Neuronal stem cell (in vitro differentiated cells): ENCODE results near the gene AXIN2.
"Not testable (repeated sequence)": the region's sequence is repeated elsewhere in the genome, so short reads cannot be mapped to it uniquely, and the experiment has no call there.

Experiments
- DNase-seq: peaks from one replicate; pipeline ENCODE4 v3.0.0-alpha.2; 2013; ENCODE audit warnings: low spot score
- H2AFZ ChIP-seq: one replicate; pipeline ENCODE4 v1.6.1; 2013; ENCODE audit warnings: mild to moderate bottlenecking, low read length, inconsistent platforms
- H2AK5ac ChIP-seq: 2 replicates; pipeline ENCODE4 v1.6.1; 2013; ENCODE audit warnings: low read depth, mild to moderate bottlenecking, inconsistent platforms, low read length, moderate library complexity, mixed read lengths
- H2BK120ac ChIP-seq: 2 replicates; pipeline ENCODE4 v1.6.1; 2013; ENCODE audit warnings: low read depth, mild to moderate bottlenecking, inconsistent platforms, low read length, moderate library complexity, mixed read lengths
- H2BK12ac ChIP-seq: one replicate; pipeline ENCODE4 v1.6.1; 2013; ENCODE audit warnings: low read length, inconsistent platforms
- H2BK15ac ChIP-seq: 2 replicates; pipeline ENCODE4 v1.6.1; 2013; ENCODE audit warnings: mild to moderate bottlenecking, low read length, inconsistent platforms, mixed read lengths
- H2BK5ac ChIP-seq: one replicate; pipeline ENCODE4 v1.6.1; 2013; ENCODE audit warnings: inconsistent platforms, mild to moderate bottlenecking, low read length, moderate library complexity
- H3K14ac ChIP-seq: one replicate; pipeline ENCODE4 v1.6.1; 2013; ENCODE audit warnings: low read length, inconsistent platforms
- H3K18ac ChIP-seq: 2 replicates; pipeline ENCODE4 v1.6.1; 2013; ENCODE audit warnings: low read length, inconsistent platforms
- H3K23ac ChIP-seq: 2 replicates; pipeline ENCODE4 v1.6.1; 2013; ENCODE audit warnings: low read depth, mild to moderate bottlenecking, mixed read lengths, low read length, inconsistent platforms; ENCODE audit not compliant: poor library complexity
- H3K27ac ChIP-seq: replicated peaks from 3 replicates; pipeline ENCODE4 v1.5.1; 2013; ENCODE audit warnings: low read length, inconsistent platforms
- H3K27me3 ChIP-seq, 3 experiments: 2 replicates each; pipeline ENCODE4 v1.6.1; 2013; ENCODE audit warnings: low read length in 3 of 3, mild to moderate bottlenecking in 2 of 3, inconsistent platforms in 1 of 3, low read depth in 1 of 3, mixed read lengths in 1 of 3, moderate library complexity in 1 of 3; ENCODE audit not compliant: control insufficient read depth in 3 of 3, insufficient read depth in 3 of 3
- H3K36me3 ChIP-seq, 2 donors: replicated peaks in 1 of 2; 2 replicates each; pipeline ENCODE4 v1.6.1; 2013; ENCODE audit warnings: low read length in 2 of 2; ENCODE audit not compliant: control insufficient read depth in 2 of 2, insufficient read depth in 2 of 2
- H3K4ac ChIP-seq: 2 replicates; pipeline ENCODE4 v1.6.1; 2013; ENCODE audit warnings: inconsistent platforms, mild to moderate bottlenecking, low read length, moderate library complexity
- H3K4me1 ChIP-seq, 2 donors: 1 replicate in 1 of 2; 2 replicates in 1 of 2; pipeline ENCODE4 v1.6.1; 2013; ENCODE audit warnings: low read length in 2 of 2, low read depth in 1 of 2; ENCODE audit not compliant: control insufficient read depth in 2 of 2, insufficient read depth in 1 of 2
- H3K4me2 ChIP-seq: one replicate; pipeline ENCODE4 v1.6.1; 2013; ENCODE audit warnings: mild to moderate bottlenecking, low read length, inconsistent platforms; ENCODE audit not compliant: insufficient read depth, poor library complexity, severe bottlenecking
- H3K4me3 ChIP-seq, 2 donors: 2 replicates each; pipeline ENCODE4 v1.5.1; 2013; ENCODE audit warnings: low read length in 2 of 2, mild to moderate bottlenecking in 2 of 2, inconsistent platforms in 1 of 2, moderate library complexity in 1 of 2
- H3K79me1 ChIP-seq: one replicate; pipeline ENCODE4 v1.6.1; 2013; ENCODE audit warnings: low read depth, mild to moderate bottlenecking, inconsistent platforms, low read length, moderate library complexity
- H3K9ac ChIP-seq: one replicate; pipeline ENCODE4 v1.6.1; 2013; ENCODE audit warnings: mild to moderate bottlenecking, low read depth, low read length, inconsistent platforms; ENCODE audit not compliant: poor library complexity
- H3K9me3 ChIP-seq, 2 donors: replicated peaks in 1 of 2; 2 replicates each; pipeline versions ENCODE3 to v1.6.1; 2013; ENCODE audit warnings: low read length in 2 of 2, mild to moderate bottlenecking in 2 of 2, inconsistent platforms in 1 of 2, low read depth in 1 of 2, mixed read lengths in 1 of 2, moderate library complexity in 1 of 2; ENCODE audit not compliant: control insufficient read depth in 2 of 2, insufficient read depth in 1 of 2
- H4K8ac ChIP-seq: one replicate; pipeline ENCODE4 v1.6.1; 2013; ENCODE audit warnings: low read depth, mild to moderate bottlenecking, inconsistent platforms, low read length, moderate library complexity
- H4K91ac ChIP-seq: one replicate; pipeline ENCODE4 v1.6.1; 2013; ENCODE audit warnings: low read length, low read depth, mild to moderate bottlenecking, inconsistent platforms; ENCODE audit not compliant: poor library complexity
- WGBS, 2 donors: extraction: QIAGEN DNeasy Blood & Tissue Kit; methylation state at CpG; one replicate each; pipeline ENCODE4 v1.1.7; 2013; ENCODE audit warnings: missing lambda C conversion rate in 2 of 2, mixed read lengths in 1 of 2; ENCODE audit not compliant: insufficient read length in 2 of 2, insufficient replicate concordance in 1 of 2; ENCODE audit errors: extremely low coverage in 2 of 2; 5-methylcytosine and 5-hydroxymethylcytosine counted together

AXIN2 gene

DNA sequence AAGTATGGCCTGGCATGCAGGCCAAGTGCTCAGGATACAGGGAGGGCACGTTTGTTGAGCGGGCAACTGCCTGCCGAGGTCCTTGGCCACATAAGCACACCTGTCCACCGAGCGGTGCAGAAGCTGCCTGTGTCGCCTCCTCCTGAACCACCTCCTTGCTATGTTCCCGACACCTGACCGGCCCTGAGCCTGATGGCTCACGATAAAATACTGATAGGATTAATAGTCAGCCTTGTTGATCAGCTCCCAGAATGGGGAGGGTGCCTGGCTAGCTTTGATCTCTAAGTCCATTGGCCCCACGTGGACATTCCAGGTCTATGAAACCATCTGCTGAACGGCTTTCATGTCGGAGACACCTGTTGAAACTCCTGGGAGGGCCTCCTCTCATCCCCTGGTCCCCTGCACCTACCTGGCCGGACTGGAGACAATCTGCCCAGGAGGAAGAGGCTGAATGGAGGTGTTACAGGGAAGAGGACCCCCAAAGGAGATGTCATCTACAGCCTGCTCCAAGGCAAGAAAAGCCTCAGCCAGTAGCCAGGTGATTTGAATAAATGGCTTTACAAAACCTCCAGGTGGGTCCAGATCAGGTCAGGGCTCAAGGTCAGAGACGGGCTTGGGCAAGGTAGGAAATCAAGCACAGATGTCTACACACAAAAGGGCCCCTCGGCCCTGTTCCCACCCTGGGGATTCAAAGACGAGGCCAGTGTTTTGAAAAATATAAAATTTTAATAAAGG is 33.4 kb downstream of the AXIN2 start:
- no peak overlapping the region for H3K4me3 ChIP-seq
- H3K18ac ChIP-seq: no peak overlapping the region
- H3K23ac ChIP-seq: no peak overlapping the region
- no peak for DNase-seq
- WGBS, 2 donors: no CpG with 5 or more reads among the region's 16 CpGs
- H3K27ac ChIP-seq: no peak overlapping the region
- H3K9ac ChIP-seq: no peak overlapping the region
- no peak overlapping the region for H3K14ac ChIP-seq
- H3K36me3 ChIP-seq: peaks cover 8 to 43% of the 10 kb centered on the region in 2 donors
- peaks cover 25 to 36% of the 10 kb centered on the region in 2 donors for H3K4me1 ChIP-seq
- no peak overlapping the region for H2BK5ac ChIP-seq
- no peak overlapping the region for H2BK12ac ChIP-seq
- no peaks in the 10 kb centered on the region for H3K79me1 ChIP-seq
- no peak overlapping the region for H2AK5ac ChIP-seq
- peaks cover 0 to 6% of the 10 kb centered on the region in 2 donors for H3K9me3 ChIP-seq
- H3K4ac ChIP-seq: no peak overlapping the region
- no peak overlapping the region for H2AFZ ChIP-seq
- no peaks in the 10 kb centered on the region for H3K27me3 ChIP-seq
- no peak overlapping the region for H4K8ac ChIP-seq
- no peak overlapping the region for H4K91ac ChIP-seq
- H2BK15ac ChIP-seq: no peak overlapping the region
- no peak overlapping the region for H2BK120ac ChIP-seq
- no peak overlapping the region for H3K4me2 ChIP-seq

DNA sequence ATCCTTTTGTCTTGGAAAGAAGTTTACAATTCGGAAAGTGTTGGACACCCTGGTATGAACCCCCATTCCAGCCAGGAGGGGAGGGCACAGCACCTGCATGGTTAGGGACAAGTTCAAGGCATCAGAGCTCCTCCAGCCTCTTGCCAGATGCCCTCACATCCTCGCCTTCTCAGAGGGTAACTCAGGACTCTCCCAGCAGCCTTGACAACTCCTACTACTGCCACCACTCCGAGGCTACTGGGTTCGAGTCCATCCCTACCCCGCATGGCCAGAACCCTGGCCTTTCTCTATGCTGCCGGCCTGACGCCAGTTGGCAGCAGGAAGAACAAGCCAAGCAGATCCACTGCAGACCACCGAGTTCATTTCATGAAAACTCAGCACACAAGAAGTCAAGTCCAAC is 34.1 kb downstream of the AXIN2 start:
- Histone ChIP-seq H3K27me3 (no peaks in the 10 kb centered on the region), H3K4me1 (peaks cover 25 to 30% of the 10 kb centered on the region in 2 donors), H3K4me3 (no peak overlapping the region), H2BK120ac (no peak overlapping the region), H3K9ac (no peak overlapping the region), H3K23ac (no peak overlapping the region), H3K4me2 (no peak overlapping the region), H2BK5ac (no peak overlapping the region), H4K91ac (no peak overlapping the region), H4K8ac (no peak overlapping the region), H2AFZ (no peak overlapping the region), H3K4ac (no peak overlapping the region), H3K18ac (no peak overlapping the region), H2BK15ac (no peak overlapping the region), H3K14ac (no peak overlapping the region), H2AK5ac (no peak overlapping the region), H3K36me3 (peaks cover 5 to 37% of the 10 kb centered on the region in 2 donors), H3K79me1 (no peaks in the 10 kb centered on the region), H3K27ac (no peak overlapping the region), H2BK12ac (no peak overlapping the region), H3K9me3 (peaks cover 0 to 6% of the 10 kb centered on the region in 2 donors)
- DNase-seq: no peak
- WGBS, 2 donors: no CpG with 5 or more reads among the region's 8 CpGs

DNA sequence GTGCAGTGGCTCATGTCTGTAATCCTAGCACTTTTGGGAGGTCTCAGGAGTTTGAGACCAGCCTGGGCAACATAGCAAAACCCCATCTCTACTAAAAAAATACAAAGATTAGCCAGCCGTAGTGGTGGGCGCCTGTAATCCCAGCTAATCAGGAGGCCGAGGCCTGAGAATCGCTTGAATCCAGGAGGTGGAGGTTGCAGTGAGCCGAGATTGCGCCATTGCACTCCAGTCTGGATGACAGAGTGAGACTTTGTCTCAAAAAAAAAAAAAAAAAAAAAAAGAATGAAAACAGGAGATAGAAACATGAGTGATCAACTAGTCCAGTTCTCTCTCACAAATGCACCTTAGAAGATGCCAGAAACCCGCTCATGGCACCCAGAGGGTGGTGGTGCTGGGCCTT is 34.6 kb downstream of the AXIN2 start:
- not testable (repeated sequence) for H2AFZ ChIP-seq, H4K8ac ChIP-seq, H3K4me3 ChIP-seq, H3K9ac ChIP-seq, DNase-seq, H3K18ac ChIP-seq, H2BK5ac ChIP-seq, H4K91ac ChIP-seq, H3K27ac ChIP-seq, H3K23ac ChIP-seq, H3K79me1 ChIP-seq, H3K9me3 ChIP-seq, H2BK120ac ChIP-seq, H3K14ac ChIP-seq, H2BK15ac ChIP-seq, H2BK12ac ChIP-seq, H3K27me3 ChIP-seq, H3K4ac ChIP-seq, H3K4me2 ChIP-seq, H2AK5ac ChIP-seq
- no CpG with 5 or more reads among the region's 7 CpGs for WGBS, 2 donors
- Histone ChIP-seq H3K36me3 (peaks cover 5 to 31% of the 10 kb centered on the region in 2 donors), H3K4me1 (peaks cover 22 to 25% of the 10 kb centered on the region in 2 donors)

DNA sequence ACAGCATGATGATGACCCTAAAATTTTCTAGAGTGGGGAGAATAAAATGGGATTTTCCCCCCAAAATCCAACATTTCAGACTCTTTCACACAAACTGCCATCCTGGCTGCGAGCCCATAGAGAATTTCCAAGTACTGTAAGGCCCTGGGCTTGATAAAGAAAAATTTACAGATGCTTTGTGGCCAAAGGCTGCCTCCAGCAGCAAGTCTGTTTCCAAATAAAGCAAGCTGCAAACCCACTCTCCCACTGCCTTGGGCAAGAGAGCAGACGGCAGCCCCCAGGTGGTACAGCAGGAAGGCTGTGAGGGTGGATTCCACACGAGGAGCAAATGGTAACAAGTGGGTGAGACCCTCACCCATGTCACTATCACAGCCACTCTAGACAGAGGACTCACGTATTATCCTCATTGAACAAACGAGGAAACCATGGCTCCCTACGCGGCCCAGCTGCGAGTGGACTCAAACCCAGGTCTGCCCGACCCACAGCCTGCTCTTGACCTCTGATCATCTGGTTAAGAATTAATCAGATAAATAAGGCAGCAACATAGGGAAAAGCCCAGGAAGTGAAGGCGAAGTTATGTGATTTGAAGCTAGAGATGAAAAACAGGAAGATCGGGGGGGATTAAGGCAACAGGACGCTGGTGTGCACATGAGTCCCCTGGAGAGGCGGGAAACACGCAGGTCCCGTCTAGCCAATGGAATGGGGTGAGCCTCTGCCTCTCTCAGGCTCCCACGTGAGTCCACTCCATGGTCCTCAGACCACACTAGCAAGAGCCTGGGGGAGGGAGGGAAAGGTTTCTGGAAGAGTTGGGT is 37.4 kb downstream of the AXIN2 start:
- H3K27me3 ChIP-seq: no peaks in the 10 kb centered on the region
- no peak overlapping the region for H4K8ac ChIP-seq
- no peak overlapping the region for H2AFZ ChIP-seq
- H3K14ac ChIP-seq: no peak overlapping the region
- peak overlapping the region; percentile 26 for H2BK120ac ChIP-seq
- H3K18ac ChIP-seq: peak overlapping the region; percentile 40
- H2BK12ac ChIP-seq: no peak overlapping the region
- H4K91ac ChIP-seq: no peak overlapping the region
- H3K4me2 ChIP-seq: no peak overlapping the region
- H3K36me3 ChIP-seq: peaks cover under 1 to 19% of the 10 kb centered on the region in 2 donors
- no peak overlapping the region for H3K4me3 ChIP-seq
- no peaks in the 10 kb centered on the region for H3K79me1 ChIP-seq
- H3K23ac ChIP-seq: no peak overlapping the region
- H2BK15ac ChIP-seq: peak overlapping the region; percentile 49
- no peak overlapping the region for H2BK5ac ChIP-seq
- H3K9ac ChIP-seq: no peak overlapping the region
- H3K9me3 ChIP-seq: peaks cover 0 to 3% of the 10 kb centered on the region in 2 donors
- no CpG with 5 or more reads among the region's 16 CpGs for WGBS, 2 donors
- peaks cover 2 to 3% of the 10 kb centered on the region in 2 donors for H3K4me1 ChIP-seq
- H3K27ac ChIP-seq: no peak overlapping the region
- H2AK5ac ChIP-seq: peak overlapping the region; percentile 68
- DNase-seq: no peak
- H3K4ac ChIP-seq: no peak overlapping the region
